HUES48 (cell line): Measurements from ENCODE around the gene POLRMT.

ENCODE experiments used
- H3K27ac ChIP-seq: one replicate; pipeline ENCODE4 v1.7.0; 2013; ENCODE audit warnings: low read depth, low read length, inconsistent platforms
- H3K27me3 ChIP-seq: 2 replicates; pipeline ENCODE4 v1.6.1; 2013; ENCODE audit warnings: mild to moderate bottlenecking, low read length; ENCODE audit not compliant: control insufficient read depth, insufficient read depth
- H3K36me3 ChIP-seq: 2 replicates; pipeline ENCODE4 v1.6.1; 2013; ENCODE audit warnings: low read length; ENCODE audit not compliant: control insufficient read depth, insufficient read depth
- H3K4me1 ChIP-seq: 2 replicates; pipeline ENCODE4 v1.6.1; 2013; ENCODE audit warnings: mild to moderate bottlenecking, low read length; ENCODE audit not compliant: control insufficient read depth, insufficient read depth
- H3K4me3 ChIP-seq: 2 replicates; pipeline ENCODE4 v1.5.1; 2013; ENCODE audit warnings: mild to moderate bottlenecking, low read depth, low read length
- H3K9ac ChIP-seq: 2 replicates; pipeline ENCODE4 v1.6.1; 2013; ENCODE audit warnings: mild to moderate bottlenecking, low read depth, low read length, moderate library complexity
- H3K9me3 ChIP-seq: 2 replicates; pipeline ENCODE4 v1.6.1; 2013; ENCODE audit warnings: low read length; ENCODE audit not compliant: control insufficient read depth, insufficient read depth

The POLRMT gene

GRCh38 chr19:652467-653389 is 19.4 kb upstream of the POLRMT start:
- Histone ChIP-seq H3K36me3 (peaks cover 56% of the 10 kb centered on the region), H3K27me3 (no peaks in the 10 kb centered on the region), H3K9ac (no peak overlapping the region), H3K4me1 (no peaks in the 10 kb centered on the region), H3K9me3 (no peaks in the 10 kb centered on the region), H3K27ac (no peak overlapping the region), H3K4me3 (no peak overlapping the region)

- Histone ChIP-seq H3K9me3 (no peaks in the 10 kb centered on the region), H3K36me3 (peaks cover 60% of the 10 kb centered on the region), H3K27ac (no peak overlapping the region), H3K9ac (no peak overlapping the region), H3K4me1 (no peaks in the 10 kb centered on the region), H3K4me3 (no peak overlapping the region), H3K27me3 (no peaks in the 10 kb centered on the region)
These were observed 18.7 kb upstream of the POLRMT start for GRCh38 chr19:651991-652390.

- Histone ChIP-seq H3K4me3 (no peak overlapping the region), H3K36me3 (peaks cover 67% of the 10 kb centered on the region), H3K27ac (no peak overlapping the region), H3K4me1 (no peaks in the 10 kb centered on the region), H3K9me3 (no peaks in the 10 kb centered on the region), H3K27me3 (no peaks in the 10 kb centered on the region), H3K9ac (no peak overlapping the region)
These were observed 17.9 kb upstream of the POLRMT start for GRCh38 chr19:651114-651818.

- Histone ChIP-seq H3K27me3 (no peaks in the 10 kb centered on the region), H3K36me3 (peaks cover 73% of the 10 kb centered on the region), H3K4me1 (no peaks in the 10 kb centered on the region), H3K4me3 (no peak overlapping the region), H3K27ac (no peak overlapping the region), H3K9me3 (no peaks in the 10 kb centered on the region), H3K9ac (no peak overlapping the region)
These were observed 16.8 kb upstream of the POLRMT start for GRCh38 chr19:650121-650520.

- Histone ChIP-seq H3K36me3 (peaks cover 78% of the 10 kb centered on the region), H3K4me1 (no peaks in the 10 kb centered on the region), H3K4me3 (no peak overlapping the region), H3K27ac (no peak overlapping the region), H3K9me3 (no peaks in the 10 kb centered on the region), H3K9ac (no peak overlapping the region), H3K27me3 (no peaks in the 10 kb centered on the region)
These were observed 15.8 kb upstream of the POLRMT start for GRCh38 chr19:648904-649801.

GRCh38 chr19:648305-648704 is 15.0 kb upstream of the POLRMT start:
- Histone ChIP-seq H3K27ac (no peak overlapping the region), H3K4me1 (no peaks in the 10 kb centered on the region), H3K27me3 (no peaks in the 10 kb centered on the region), H3K9ac (no peak overlapping the region), H3K36me3 (peaks cover 69% of the 10 kb centered on the region), H3K4me3 (no peak overlapping the region), H3K9me3 (no peaks in the 10 kb centered on the region)

- H3K4me3 ChIP-seq = no peak overlapping the region
- peaks cover 69% of the 10 kb centered on the region for H3K36me3 ChIP-seq
- no peaks in the 10 kb centered on the region for H3K4me1 ChIP-seq
- no peaks in the 10 kb centered on the region for H3K27me3 ChIP-seq
- H3K27ac ChIP-seq = no peak overlapping the region
- H3K9ac ChIP-seq = no peak overlapping the region
- H3K9me3 ChIP-seq = no peaks in the 10 kb centered on the region
These were observed 14.4 kb upstream of the POLRMT start for GRCh38 chr19:647566-648284.

- H3K36me3 ChIP-seq = peaks cover 63% of the 10 kb centered on the region
- H3K9ac ChIP-seq = no peak overlapping the region
- no peak overlapping the region for H3K4me3 ChIP-seq
- no peaks in the 10 kb centered on the region for H3K9me3 ChIP-seq
- H3K4me1 ChIP-seq = no peaks in the 10 kb centered on the region
- H3K27me3 ChIP-seq = no peaks in the 10 kb centered on the region
- no peak overlapping the region for H3K27ac ChIP-seq
These were observed 13.6 kb upstream of the POLRMT start for GRCh38 chr19:646779-647565.

- Histone ChIP-seq H3K36me3 (peaks cover 56% of the 10 kb centered on the region), H3K4me1 (no peaks in the 10 kb centered on the region)
These were observed 12.8 kb upstream of the POLRMT start for GRCh38 chr19:645912-646778.

More at GRCh38 chr19:645912-646778, 12.8 kb upstream of the POLRMT start:
- Histone ChIP-seq H3K27me3 (no peaks in the 10 kb centered on the region), H3K4me3 (no peak overlapping the region), H3K9me3 (no peaks in the 10 kb centered on the region), H3K27ac (no peak overlapping the region), H3K9ac (no peak overlapping the region)
